ENCODE measurements around the gene TUFT1. TPM values are rescaled to one million over a fixed set of nuclear protein-coding genes. Genes with fewer than 3 reads are reported as not detected.
A peak's percentile ranks its signal among the peaks of the same experiment; 100 is the strongest.

TUFT1 gene
- total and polyA plus RNA-seq, 2 of the 13 experiments (the other 11 are each of a cell fraction or from before 2014, with no cell fraction given) = 6.4 to 7.3 TPM

- no peak for TF ChIP-seq CTCF (CRISPR knock-in tag; IDR thresholded peaks at IDR 0.05)
- TF ChIP-seq TRAFD1 (CRISPR knock-in tag; IDR thresholded peaks at IDR 0.05; ENCODE audit: borderline replicate concordance) = no peak
- no peak for TF ChIP-seq RORA (CRISPR knock-in tag; IDR thresholded peaks at IDR 0.05)
- no peak for TF ChIP-seq NR2F6 (IDR thresholded peaks at IDR 0.05)
- TF ChIP-seq NR2F6 (CRISPR knock-in tag; IDR thresholded peaks at IDR 0.05) = peak; percentile 37; the same call in 1 of the 2 replicates
- no peak for TF ChIP-seq IKZF4 (CRISPR knock-in tag; IDR thresholded peaks at IDR 0.05; ENCODE audit: borderline replicate concordance, low read depth, not compliant biosample characterization)
- no peak for TF ChIP-seq ZNF766 (CRISPR knock-in tag; IDR thresholded peaks at IDR 0.05; ENCODE audit: borderline replicate concordance)
- no peak for TF ChIP-seq ZKSCAN8 (CRISPR knock-in tag; IDR thresholded peaks at IDR 0.05; ENCODE audit: borderline replicate concordance)
- TF ChIP-seq KDM5B (CRISPR knock-in tag; IDR thresholded peaks at IDR 0.05; ENCODE audit: borderline replicate concordance) = peak; percentile 54; the same call in 1 of the 2 replicates
- no peak for TF ChIP-seq ZNF773 (CRISPR knock-in tag; IDR thresholded peaks at IDR 0.05; ENCODE audit: borderline replicate concordance)
- no peak for TF ChIP-seq NRL (CRISPR knock-in tag; IDR thresholded peaks at IDR 0.05; ENCODE audit: borderline replicate concordance)
- TF ChIP-seq SRSF9 (IDR thresholded peaks at IDR 0.05; ENCODE audit: borderline replicate concordance, insufficient read depth, low read depth, low read length, poor library complexity, severe bottlenecking) = no peak
- TF ChIP-seq PHB2 (IDR thresholded peaks at IDR 0.05; ENCODE audit: partially characterized antibody) = no peak
- TF ChIP-seq ATF4 (CRISPR knock-in tag; IDR thresholded peaks at IDR 0.05) = no peak; a peak in 1 of 4 replicates
- no peak for TF ChIP-seq RBAK (CRISPR knock-in tag; IDR thresholded peaks at IDR 0.05)
- no peak for TF ChIP-seq SNAPC2 (CRISPR knock-in tag; IDR thresholded peaks at IDR 0.05)
- TF ChIP-seq ZFP91 (CRISPR knock-in tag; IDR thresholded peaks at IDR 0.05; ENCODE audit: borderline replicate concordance) = peak; percentile 86; the same call in 1 of the 2 replicates
- no peak for TF ChIP-seq GATA4 (IDR thresholded peaks at IDR 0.05; ENCODE audit: borderline replicate concordance, low read depth)
- TF ChIP-seq HNRNPL (IDR thresholded peaks at IDR 0.05; ENCODE audit: low read depth, low read length) = no peak
- peak; percentile 22; the same call in 1 of the 2 replicates for TF ChIP-seq ZNF746 (CRISPR knock-in tag; IDR thresholded peaks at IDR 0.05)
- no peak for TF ChIP-seq TCF7 (IDR thresholded peaks at IDR 0.05; ENCODE audit: low read depth)
- no peak for TF ChIP-seq SNRNP70 (IDR thresholded peaks at IDR 0.05; ENCODE audit: low read depth, low read length)
- no peak for TF ChIP-seq REXO4 (CRISPR knock-in tag; IDR thresholded peaks at IDR 0.05; ENCODE audit: borderline replicate concordance)
Measured at GRCh38 chr1:151510957-151511635, 29.0 kb upstream of the TUFT1 start, which contains the start of gene CGN (continued).
